IMR-90 (cell line): ENCODE measurements around the gene SETX.

Experiments used
- CTCF ChIP-seq: conservative IDR thresholded peaks from 2 replicates; pipeline ENCODE4 v1.5.1; 2012; ENCODE audit warnings: mild to moderate bottlenecking, low read depth, low read length, improper control_type of control experiment
- POLR2A ChIP-seq: IDR thresholded peaks from 2 replicates; pipeline ENCODE4 v1.6.1; 2012; ENCODE audit warnings: mild to moderate bottlenecking, low read depth, low read length
- SMC3 ChIP-seq: fragments of 150-350 bp; IDR thresholded peaks from 2 replicates; pipeline ENCODE4 v1.6.1; 2016; ENCODE audit warnings: low read depth, mild to moderate bottlenecking, antibody characterized with exemption, low read length, moderate library complexity
- USF2 ChIP-seq: fragments of 150-350 bp; IDR thresholded peaks from 2 replicates; pipeline ENCODE4 v1.6.1; 2017; ENCODE audit warnings: mild to moderate bottlenecking, antibody characterized with exemption, low read length, low read depth

- TF ChIP-seq CTCF = no peak
- TF ChIP-seq USF2 = no peak
- TF ChIP-seq POLR2A = no peak
- no peak for TF ChIP-seq SMC3
Measured at GRCh38 chr9:132387133-132387532, 32.3 kb upstream of the SETX start.
